OCI-LY1 (cell line): ENCODE results near the gene GCK.

Experiments used
- H2AFZ ChIP-seq: fragments of 200-600 bp; sonication (generic), shearing (Covaris generic); 2 replicates; pipeline ENCODE4 v1.6.0; 2014; ENCODE audit warnings: antibody characterized with exemption, mild to moderate bottlenecking, low read length
- H3F3A ChIP-seq: fragments of 200-600 bp; sonication (generic), shearing (Covaris generic); 2 replicates; pipeline ENCODE4 v1.6.0; 2014; ENCODE audit warnings: mild to moderate bottlenecking, antibody characterized with exemption, low read length, moderate library complexity; ENCODE audit not compliant: insufficient read depth
- H3K27ac ChIP-seq: fragments of 200-600 bp; sonication (generic); 2 replicates; pipeline ENCODE4 v1.5.1; 2014; ENCODE audit warnings: low read length, mixed run types, mild to moderate bottlenecking, low read depth; ENCODE audit not compliant: poor library complexity, severe bottlenecking
- H3K27me3 ChIP-seq: fragments of 200-600 bp; sonication (generic); 2 replicates; pipeline ENCODE4 v1.6.0; 2014; ENCODE audit warnings: antibody characterized with exemption, mild to moderate bottlenecking, low read length, moderate library complexity; ENCODE audit not compliant: insufficient read depth
- H3K36me3 ChIP-seq: fragments of 200-600 bp; sonication (generic); 2 replicates; pipeline ENCODE4 v1.6.1; 2014; ENCODE audit warnings: mild to moderate bottlenecking, antibody characterized with exemption, low read length, moderate library complexity, mixed read lengths; ENCODE audit not compliant: insufficient read depth
- H3K4me1 ChIP-seq: fragments of 200-600 bp; sonication (generic); 2 replicates; pipeline ENCODE4 v1.5.1; 2014; ENCODE audit warnings: mild to moderate bottlenecking, low read length, moderate library complexity; ENCODE audit not compliant: insufficient read depth, severe bottlenecking
- H3K4me2 ChIP-seq: fragments of 200-600 bp; sonication (generic), shearing (Covaris generic); 2 replicates; pipeline ENCODE4 v1.6.1; 2014; ENCODE audit warnings: low read length
- H3K4me3 ChIP-seq: fragments of 200-600 bp; sonication (generic); 2 replicates; pipeline ENCODE4 v1.5.1; 2014; ENCODE audit warnings: low read length, low read depth, mild to moderate bottlenecking, mixed read lengths; ENCODE audit not compliant: poor library complexity, severe bottlenecking
- H3K79me2 ChIP-seq: fragments of 200-600 bp; shearing (Covaris generic); 2 replicates; pipeline ENCODE4 v1.6.1; 2016; ENCODE audit warnings: mixed run types, low read length, mixed read lengths; ENCODE audit not compliant: insufficient read depth
- H3K9ac ChIP-seq: fragments of 200-600 bp; sonication (generic), shearing (Covaris generic); 2 replicates; pipeline ENCODE4 v1.6.1; 2014; ENCODE audit warnings: mild to moderate bottlenecking, low read length, mixed read lengths
- H3K9me2 ChIP-seq: fragments of 200-600 bp; sonication (generic), shearing (Covaris generic); 2 replicates; pipeline ENCODE4 v1.6.1; 2014; ENCODE audit warnings: low read depth, mild to moderate bottlenecking, low read length, mixed read lengths
- H3K9me3 ChIP-seq: fragments of 200-600 bp; shearing (Covaris generic); 2 replicates; pipeline ENCODE4 v1.6.1; 2014; ENCODE audit warnings: low read length, mixed read lengths
- H4K20me1 ChIP-seq: fragments of 200-600 bp; sonication (generic), shearing (Covaris generic); 2 replicates; pipeline ENCODE4 v1.6.0; 2016; ENCODE audit warnings: mild to moderate bottlenecking, low read length; ENCODE audit not compliant: insufficient read depth
- EZH2 ChIP-seq: fragments of 200-600 bp; sonication (generic), shearing (Covaris generic); IDR thresholded peaks from 2 replicates; pipeline ENCODE4 v1.8.0; 2017; ENCODE audit warnings: borderline replicate concordance, mixed run types, mild to moderate bottlenecking, antibody characterized with exemption, low read length, moderate library complexity, mixed read lengths
- TF ChIP-seq, protein P1 (sequence below): fragments of 200-600 bp; sonication (generic), shearing (Covaris generic); IDR thresholded peaks from 2 replicates; pipeline ENCODE4 v1.5.1; 2017; ENCODE audit warnings: mild to moderate bottlenecking, antibody characterized with exemption, low read length, moderate library complexity, mixed read lengths

Gene GCK

DNA sequence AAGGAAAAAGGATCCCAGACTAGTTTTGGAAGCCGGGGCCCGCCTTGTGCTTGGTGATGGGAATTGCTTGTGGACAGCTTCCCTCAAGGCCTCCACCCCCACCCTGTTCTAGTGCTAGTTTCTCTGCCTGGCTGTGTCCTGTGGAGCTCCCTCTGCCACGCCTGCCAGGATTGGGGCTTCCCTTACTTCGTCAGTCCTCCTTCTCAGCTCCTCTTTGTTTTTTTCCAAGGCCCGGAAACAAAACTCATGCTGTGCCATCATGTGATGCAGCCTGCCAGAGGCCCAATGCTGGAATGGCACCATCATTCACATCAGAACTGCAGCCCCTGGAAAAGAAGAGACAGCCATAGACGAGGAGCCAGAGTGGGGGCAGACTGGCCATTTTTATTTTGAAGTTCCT is 22.8 kb upstream of the GCK start:
- Histone ChIP-seq H3K4me1 (peaks cover 11% of the 10 kb centered on the region), H3K9ac (no peak overlapping the region), H3K36me3 (peaks cover 64% of the 10 kb centered on the region), H4K20me1 (no peaks in the 10 kb centered on the region), H3F3A (no peaks in the 10 kb centered on the region), H3K27me3 (no peaks in the 10 kb centered on the region), H3K9me2 (no peaks in the 10 kb centered on the region), H3K27ac (no peak overlapping the region), H3K4me3 (no peak overlapping the region), H3K9me3 (no peaks in the 10 kb centered on the region), H3K4me2 (no peak overlapping the region), H2AFZ (no peak overlapping the region), H3K79me2 (no peaks in the 10 kb centered on the region)
- no peak for TF ChIP-seq EZH2
- TF ChIP-seq, protein P1, sequence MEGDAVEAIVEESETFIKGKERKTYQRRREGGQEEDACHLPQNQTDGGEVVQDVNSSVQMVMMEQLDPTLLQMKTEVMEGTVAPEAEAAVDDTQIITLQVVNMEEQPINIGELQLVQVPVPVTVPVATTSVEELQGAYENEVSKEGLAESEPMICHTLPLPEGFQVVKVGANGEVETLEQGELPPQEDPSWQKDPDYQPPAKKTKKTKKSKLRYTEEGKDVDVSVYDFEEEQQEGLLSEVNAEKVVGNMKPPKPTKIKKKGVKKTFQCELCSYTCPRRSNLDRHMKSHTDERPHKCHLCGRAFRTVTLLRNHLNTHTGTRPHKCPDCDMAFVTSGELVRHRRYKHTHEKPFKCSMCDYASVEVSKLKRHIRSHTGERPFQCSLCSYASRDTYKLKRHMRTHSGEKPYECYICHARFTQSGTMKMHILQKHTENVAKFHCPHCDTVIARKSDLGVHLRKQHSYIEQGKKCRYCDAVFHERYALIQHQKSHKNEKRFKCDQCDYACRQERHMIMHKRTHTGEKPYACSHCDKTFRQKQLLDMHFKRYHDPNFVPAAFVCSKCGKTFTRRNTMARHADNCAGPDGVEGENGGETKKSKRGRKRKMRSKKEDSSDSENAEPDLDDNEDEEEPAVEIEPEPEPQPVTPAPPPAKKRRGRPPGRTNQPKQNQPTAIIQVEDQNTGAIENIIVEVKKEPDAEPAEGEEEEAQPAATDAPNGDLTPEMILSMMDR = no peak

DNA sequence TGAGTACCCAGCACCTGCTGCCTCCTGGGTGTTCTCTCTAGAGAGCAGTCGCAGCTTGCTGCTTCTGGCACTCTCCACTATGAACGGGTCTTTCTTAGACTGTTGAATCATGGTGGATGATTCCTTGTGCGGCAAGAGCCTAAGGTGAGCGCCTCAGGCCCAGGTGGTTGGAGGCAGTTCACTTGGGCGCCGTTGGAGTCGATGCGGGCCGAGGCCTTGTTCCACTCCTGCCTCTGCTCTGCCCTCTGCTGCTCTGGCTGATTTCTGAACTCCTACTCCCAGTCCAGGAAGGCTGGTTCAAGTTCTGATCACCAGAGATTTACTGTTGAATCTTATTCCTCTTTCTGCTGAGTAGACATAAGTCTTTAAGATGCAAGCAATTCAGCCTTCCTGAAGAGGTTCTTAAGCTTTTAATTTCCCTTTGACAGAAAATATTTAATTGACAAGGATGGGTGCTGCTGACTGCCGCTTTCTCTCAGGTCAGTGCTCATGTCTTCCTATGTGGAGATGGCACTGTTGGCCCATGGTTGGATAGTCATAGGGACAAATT is 22.0 kb upstream of the GCK start:
- TF ChIP-seq EZH2 = no peak
- TF ChIP-seq, protein P1 = no peak
- Histone ChIP-seq H3K4me3 (no peak overlapping the region), H2AFZ (no peak overlapping the region), H4K20me1 (no peaks in the 10 kb centered on the region), H3K9me2 (no peaks in the 10 kb centered on the region), H3K27ac (no peak overlapping the region), H3K36me3 (peaks cover 72% of the 10 kb centered on the region), H3K9ac (no peak overlapping the region), H3K27me3 (no peaks in the 10 kb centered on the region), H3K4me2 (no peak overlapping the region), H3K79me2 (no peaks in the 10 kb centered on the region), H3K9me3 (no peaks in the 10 kb centered on the region), H3K4me1 (peaks cover 11% of the 10 kb centered on the region), H3F3A (no peaks in the 10 kb centered on the region)

DNA sequence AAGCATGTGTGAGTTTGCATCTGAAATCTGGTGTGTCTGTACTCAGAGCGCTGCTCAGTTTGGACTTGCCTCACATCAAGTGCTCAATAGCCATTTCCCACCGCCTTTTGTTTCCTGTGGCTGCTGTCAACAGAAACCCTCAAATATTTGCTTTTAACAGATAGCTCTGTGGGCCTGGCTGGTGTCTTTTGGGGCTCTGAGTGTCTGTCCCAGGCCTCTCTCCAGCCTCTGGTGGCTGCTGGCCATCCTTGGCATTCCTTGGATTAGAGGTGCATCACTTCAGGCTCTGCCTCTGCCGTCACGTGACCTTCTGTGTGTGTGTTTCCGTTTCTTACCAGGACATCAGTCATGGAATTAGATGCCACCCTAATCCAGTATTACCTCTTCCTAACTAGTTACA is 20.9 kb upstream of the GCK start:
- Histone ChIP-seq H3K27me3 (no peaks in the 10 kb centered on the region), H3K9me3 (no peaks in the 10 kb centered on the region), H4K20me1 (no peaks in the 10 kb centered on the region), H3F3A (no peaks in the 10 kb centered on the region), H3K79me2 (no peaks in the 10 kb centered on the region), H3K36me3 (peaks cover 83% of the 10 kb centered on the region), H3K9ac (no peak overlapping the region), H3K4me2 (no peak overlapping the region), H3K4me3 (no peak overlapping the region), H3K4me1 (peaks cover 11% of the 10 kb centered on the region), H3K9me2 (no peaks in the 10 kb centered on the region), H3K27ac (no peak overlapping the region), H2AFZ (no peak overlapping the region)
- no peak for TF ChIP-seq EZH2
- TF ChIP-seq, protein P1 = no peak
